ENCODE data around the gene SLC2A11. TPM values are rescaled to one million over a fixed set of nuclear protein-coding genes. Genes with fewer than 3 reads are reported as not detected.

Gene SLC2A11
- total RNA-seq, 1 experiment from 2014 or later = 4.9 TPM

- intact Hi-C loops (cut with micrococcal nuclease; ENCODE audit: unreplicated experiment) = no loop called here
- no peak overlapping the region for H3K4me3 ChIP-seq (ENCODE audit: low read depth, low read length, poor library complexity, severe bottlenecking)
- no TSS peak for BruUV-seq (replicated peaks)
- H3K9me3 ChIP-seq (ENCODE audit: low read depth, low read length, poor library complexity, severe bottlenecking) = no peaks in the 10 kb centered on the region
- ChIA-PET CTCF (interaction anchor here (1.1 kb wide), 1 partner anchor 17 kb away, joined by 3 read pairs; no protein-coding TSS in a partner anchor), POLR2A (ENCODE audit: low non-redundant PET) (interaction anchor here (0.6 kb wide), 1 partner anchor 90 kb away, joined by 3 read pairs; no protein-coding TSS in a partner anchor)
- H3K27ac ChIP-seq (ENCODE audit: low read depth, low read length, poor library complexity, severe bottlenecking) = no peak overlapping the region
- no peak for DNase-seq (ENCODE audit: low spot score)
- H3K27me3 ChIP-seq (replicated peaks; ENCODE audit: insufficient read depth, low read depth, low read length, poor library complexity) = no peaks in the 10 kb centered on the region
- TF ChIP-seq EZH2 (IDR thresholded peaks at IDR 0.05; ENCODE audit: borderline replicate concordance, low read depth, low read length, poor library complexity, severe bottlenecking) (no peak), CTCF (conservative IDR thresholded peaks at IDR 0.05; ENCODE audit: low read depth, low read length) (no peak)
- H3K36me3 ChIP-seq (ENCODE audit: insufficient read depth, low read length, poor library complexity, severe bottlenecking) = peaks cover 48% of the 10 kb centered on the region
- no peaks in the 10 kb centered on the region for H3K4me1 ChIP-seq (ENCODE audit: insufficient read depth, low read length, poor library complexity, severe bottlenecking)
These were observed 25.3 kb upstream of the SLC2A11 start for GRCh38 chr22:23832226-23833016.

- H3K4me3 ChIP-seq (ENCODE audit: low read depth, low read length, poor library complexity, severe bottlenecking) = no peak overlapping the region
- TF ChIP-seq CTCF (conservative IDR thresholded peaks at IDR 0.05; ENCODE audit: low read depth, low read length) = no peak
- TF ChIP-seq EZH2 (IDR thresholded peaks at IDR 0.05; ENCODE audit: borderline replicate concordance, low read depth, low read length, poor library complexity, severe bottlenecking) = no peak
- POLR2A ChIA-PET (ENCODE audit: low non-redundant PET) = no interaction called here
- H3K27ac ChIP-seq (ENCODE audit: low read depth, low read length, poor library complexity, severe bottlenecking) = no peak overlapping the region
- intact Hi-C loops (cut with micrococcal nuclease; ENCODE audit: unreplicated experiment) = no loop called here
- H3K36me3 ChIP-seq (ENCODE audit: insufficient read depth, low read length, poor library complexity, severe bottlenecking) = peaks cover 44% of the 10 kb centered on the region
- H3K4me1 ChIP-seq (ENCODE audit: insufficient read depth, low read length, poor library complexity, severe bottlenecking) = no peaks in the 10 kb centered on the region
- DNase-seq (ENCODE audit: low spot score) = no peak
- CTCF ChIA-PET = no interaction called here
- H3K27me3 ChIP-seq (replicated peaks; ENCODE audit: insufficient read depth, low read depth, low read length, poor library complexity) = no peaks in the 10 kb centered on the region
- BruUV-seq (replicated peaks) = no TSS peak
- H3K9me3 ChIP-seq (ENCODE audit: low read depth, low read length, poor library complexity, severe bottlenecking) = no peaks in the 10 kb centered on the region
These were observed 24.5 kb upstream of the SLC2A11 start for GRCh38 chr22:23833017-23833751.

GRCh38 chr22:23833911-23834317, 23.8 kb upstream of the SLC2A11 start:
- CTCF ChIA-PET = no interaction called here
- Histone ChIP-seq H3K27ac (ENCODE audit: low read depth, low read length, poor library complexity, severe bottlenecking) (no peak overlapping the region), H3K36me3 (ENCODE audit: insufficient read depth, low read length, poor library complexity, severe bottlenecking) (peaks cover 38% of the 10 kb centered on the region), H3K4me1 (ENCODE audit: insufficient read depth, low read length, poor library complexity, severe bottlenecking) (peaks cover 3% of the 10 kb centered on the region), H3K4me3 (ENCODE audit: low read depth, low read length, poor library complexity, severe bottlenecking) (no peak overlapping the region), H3K9me3 (ENCODE audit: low read depth, low read length, poor library complexity, severe bottlenecking) (no peaks in the 10 kb centered on the region), H3K27me3 (replicated peaks; ENCODE audit: insufficient read depth, low read depth, low read length, poor library complexity) (no peaks in the 10 kb centered on the region)
- no peak for DNase-seq (ENCODE audit: low spot score)
- TF ChIP-seq CTCF (conservative IDR thresholded peaks at IDR 0.05; ENCODE audit: low read depth, low read length) = no peak
- TF ChIP-seq EZH2 (IDR thresholded peaks at IDR 0.05; ENCODE audit: borderline replicate concordance, low read depth, low read length, poor library complexity, severe bottlenecking) = no peak
- BruUV-seq (replicated peaks) = TSS peak; percentile 41
- POLR2A ChIA-PET (ENCODE audit: low non-redundant PET) = no interaction called here
- intact Hi-C loops (cut with micrococcal nuclease; ENCODE audit: unreplicated experiment) = no loop called here
